Esophagus muscularis mucosa (tissue), 4 donors: ENCODE results near the gene FTL.

Experiments used
- CTCF ChIP-seq, 3 experiments: fragments of 200-600 bp in 2 of 3; fragments of 450-650 bp in 1 of 3; sonication (generic) in 2 of 3; IDR thresholded peaks; one replicate each; pipeline ENCODE4 v1.5.1; 2017 to 2019; ENCODE audit warnings: antibody characterized with exemption in 3 of 3, mild to moderate bottlenecking in 2 of 3, moderate library complexity in 1 of 3
- EP300 ChIP-seq: sonication (generic); formaldehyde crosslinking; IDR thresholded peaks from one replicate; pipeline ENCODE4 v1.6.1; 2017; ENCODE audit warnings: antibody characterized with exemption
- POLR2A ChIP-seq: fragments of 450-650 bp; IDR thresholded peaks from one replicate; pipeline ENCODE4 v1.6.1; 2017; ENCODE audit warnings: antibody characterized with exemption, moderate library complexity, mild to moderate bottlenecking, low read depth
- POLR2AphosphoS5 ChIP-seq, 2 donors: sonication (generic); formaldehyde crosslinking; IDR thresholded peaks; one replicate each; pipeline ENCODE4 v1.6.1; 2017; ENCODE audit warnings: antibody characterized with exemption in 2 of 2

- no peak for TF ChIP-seq CTCF (IDR thresholded peaks at IDR 0.05)
- TF ChIP-seq POLR2A, result no peak
- TF ChIP-seq POLR2AphosphoS5 (IDR thresholded peaks at IDR 0.05), result no peak
- no peak for TF ChIP-seq EP300
Measured at GRCh38 chr19:49004133-49004532, 39.0 kb downstream of the FTL start.
